Fibroblast of the aortic adventitia (primary cell): ENCODE results near the gene PPP2R3A. TPM values are rescaled to one million over a fixed set of nuclear protein-coding genes. Genes with fewer than 3 reads are reported as not detected.
"Not testable (repeated sequence)": the region's sequence is repeated elsewhere in the genome, so short reads cannot be mapped to it uniquely, and the experiment has no call there.

Experiments used
- DNase-seq: peaks from one replicate; pipeline ENCODE4 v3.0.0-alpha.2; 2010; ENCODE audit warnings: low read depth
- H3K4me3 ChIP-seq: 2 replicates; pipeline ENCODE4 v1.5.1; 2011; ENCODE audit warnings: low read depth, mild to moderate bottlenecking, control low read depth, low read length, moderate library complexity
- CTCF ChIP-seq: IDR thresholded peaks from 2 replicates; pipeline ENCODE4 v1.5.1; 2011; ENCODE audit warnings: mild to moderate bottlenecking, low read length, control low read depth, inconsistent platforms; ENCODE audit not compliant: insufficient read depth
- total RNA-seq: library from RNA; depleted of rRNA; stranded (reverse); fragments of >200 nt; gene quantifications from 2 replicates; pipeline ENCODE4 v1.2.3, GENCODE V29; 2012; ENCODE audit warnings: low replicate concordance

Gene PPP2R3A
- total RNA-seq, 1 donor: 17.9 TPM

DNA sequence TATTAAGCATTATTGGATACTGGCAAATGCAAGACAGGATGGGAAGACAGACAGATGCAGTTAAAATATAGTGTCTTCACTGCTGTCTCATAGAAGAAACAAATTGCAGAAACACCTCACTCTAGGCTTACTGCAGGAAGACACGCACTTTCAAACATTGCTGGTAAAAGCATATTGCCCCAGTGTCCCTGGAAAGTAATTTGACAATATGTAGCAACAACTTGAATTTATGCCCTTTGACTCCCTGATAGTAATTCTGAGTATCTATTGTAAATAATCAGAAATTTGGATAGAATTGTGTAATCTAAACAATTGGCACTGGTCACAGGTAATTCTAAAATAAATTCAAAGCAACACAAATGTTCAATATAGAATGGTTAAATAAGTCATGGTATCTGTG lies 168.6 kb downstream of the PPP2R3A start:
- DNase-seq: no peak
- H3K4me3 ChIP-seq: no peak overlapping the region
- TF ChIP-seq CTCF: no peak

DNA sequence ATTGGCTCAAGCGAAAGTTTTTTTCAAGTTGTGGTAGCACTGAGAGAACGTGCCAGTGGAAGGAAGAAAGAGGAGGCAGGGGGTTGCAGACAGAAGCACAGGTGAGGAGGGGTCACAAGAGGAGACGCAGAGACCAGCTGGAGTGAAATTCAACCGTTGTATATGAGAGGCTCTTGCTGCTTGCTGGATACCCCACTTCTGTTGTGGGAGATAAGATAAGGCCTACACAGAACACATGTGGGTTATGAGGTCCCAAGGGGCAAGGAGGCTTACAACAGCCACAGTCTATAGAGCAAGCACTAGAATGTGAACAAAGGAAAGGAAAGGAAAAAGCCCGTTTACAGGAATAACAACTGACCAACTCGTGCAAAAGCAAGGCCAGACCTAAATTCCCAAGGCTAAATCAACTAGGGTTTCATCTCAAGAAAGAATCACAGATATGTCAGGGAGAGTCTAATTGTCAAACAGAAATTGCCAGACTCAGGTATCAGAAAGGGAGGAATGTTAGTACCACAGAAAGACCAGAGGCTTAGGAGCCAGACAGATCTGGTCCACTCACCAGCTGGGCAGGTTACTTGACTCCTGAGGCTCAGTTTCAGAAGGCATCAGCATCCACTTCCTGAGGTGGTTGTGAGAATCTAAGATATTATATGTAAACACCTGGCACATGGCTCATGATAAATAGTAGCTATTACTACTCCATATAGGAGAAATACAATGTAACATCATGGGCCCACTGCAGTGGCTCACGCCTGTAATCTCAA lies 169.7 kb downstream of the PPP2R3A start:
- TF ChIP-seq CTCF: no peak
- peak; percentile 66 for DNase-seq
- H3K4me3 ChIP-seq: no peak overlapping the region

GRCh38 chr3:136136454-136136853 lies 170.9 kb downstream of the PPP2R3A start:
- H3K4me3 ChIP-seq: no peak overlapping the region
- DNase-seq: no peak

GRCh38 chr3:136141291-136141785 lies 175.8 kb downstream of the PPP2R3A start:
- TF ChIP-seq CTCF: no peak
- DNase-seq: no peak
- H3K4me3 ChIP-seq: no peak overlapping the region

More at GRCh38 chr3:136136454-136136853, 170.9 kb downstream of the PPP2R3A start:
- TF ChIP-seq CTCF: no peak

DNA sequence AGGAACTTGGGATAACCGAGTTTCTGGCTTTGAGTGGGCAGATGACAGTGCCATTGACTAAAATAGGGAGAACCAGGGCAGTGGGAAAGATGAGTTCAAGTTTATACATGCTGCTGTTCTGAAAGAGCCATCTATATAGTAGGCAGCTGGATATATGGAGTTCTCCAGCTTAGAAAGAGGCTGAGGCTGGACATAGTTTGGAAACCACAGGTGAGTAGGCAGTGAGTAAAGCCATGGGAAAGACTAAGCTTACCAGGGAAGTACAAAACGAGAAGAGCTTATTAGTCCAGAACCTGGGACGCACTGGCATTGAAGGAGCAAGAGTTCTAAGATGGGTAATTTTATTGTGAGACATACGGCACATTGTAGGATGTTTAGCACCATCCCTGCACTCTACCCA lies 176.4 kb downstream of the PPP2R3A start:
- TF ChIP-seq CTCF: no peak
- DNase-seq: no peak
- no peak overlapping the region for H3K4me3 ChIP-seq

GRCh38 chr3:136142592-136142991 lies 177.1 kb downstream of the PPP2R3A start:
- no peak for TF ChIP-seq CTCF
- DNase-seq: peak; percentile 83

DNA sequence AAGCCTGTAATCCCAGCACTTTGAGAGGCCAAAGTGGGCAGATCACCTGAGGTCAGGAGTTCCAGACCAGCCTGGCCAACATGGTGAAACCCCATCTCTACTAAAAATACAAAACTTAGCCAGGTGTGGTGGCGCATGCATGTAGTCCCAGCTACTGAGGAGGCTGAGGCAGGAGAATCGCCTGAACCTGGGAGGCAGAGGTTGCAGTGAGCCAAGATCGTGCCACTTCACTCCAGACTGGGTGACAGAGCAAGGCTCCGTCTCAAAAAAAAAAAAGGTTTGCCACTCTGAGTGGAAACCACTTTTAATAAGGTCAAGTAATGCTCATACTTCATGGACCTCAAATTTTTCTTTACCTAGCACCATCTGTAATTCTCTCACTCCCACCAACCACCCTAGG lies 178.9 kb downstream of the PPP2R3A start:
- not testable (repeated sequence) for H3K4me3 ChIP-seq, DNase-seq

More at GRCh38 chr3:136142592-136142991, 177.1 kb downstream of the PPP2R3A start:
- no peak overlapping the region for H3K4me3 ChIP-seq
